Hippocampal formation (tissue), 2 donors: ENCODE results near the gene FAM20C.
"Not testable (repeated sequence)": the region's sequence is repeated elsewhere in the genome, so short reads cannot be mapped to it uniquely, and the experiment has no call there.

Experiments used
- DNase-seq, 2 donors: peaks; one replicate each; lab custom pipeline; 2025; lab: John Stamatoyannopoulos, UW

FAM20C gene

GRCh38 chr7:256981-257646, 64.7 kb downstream of the FAM20C start:
- no peak for DNase-seq

- no peak for DNase-seq
Observed at GRCh38 chr7:257647-257992, 65.2 kb downstream of the FAM20C start.

- DNase-seq, result no peak
Observed at GRCh38 chr7:258476-259190, 66.3 kb downstream of the FAM20C start.

GRCh38 chr7:259191-259505, 66.8 kb downstream of the FAM20C start:
- no peak for DNase-seq

GRCh38 chr7:259751-260405, 67.5 kb downstream of the FAM20C start:
- no peak for DNase-seq

GRCh38 chr7:260441-261281, 68.3 kb downstream of the FAM20C start:
- no peak for DNase-seq

- no peak for DNase-seq
Observed at GRCh38 chr7:261341-262250, 69.2 kb downstream of the FAM20C start.

GRCh38 chr7:262251-262572, 69.8 kb downstream of the FAM20C start:
- no peak for DNase-seq

- not testable (repeated sequence) for DNase-seq
Observed at GRCh38 chr7:262631-263311, 70.4 kb downstream of the FAM20C start.

- DNase-seq, result not testable (repeated sequence)
Observed at GRCh38 chr7:263483-264351, 71.3 kb downstream of the FAM20C start.

GRCh38 chr7:264541-265191, 72.3 kb downstream of the FAM20C start:
- DNase-seq, result no peak

- no peak for DNase-seq
Observed at GRCh38 chr7:265192-265997, 73.0 kb downstream of the FAM20C start.

- DNase-seq, result no peak
Observed at GRCh38 chr7:265998-266850, 73.9 kb downstream of the FAM20C start.

GRCh38 chr7:266851-267840, 74.8 kb downstream of the FAM20C start:
- no peak for DNase-seq

GRCh38 chr7:268991-269390, 76.6 kb downstream of the FAM20C start:
- no peak for DNase-seq

- no peak for DNase-seq
Observed at GRCh38 chr7:269721-270120, 77.3 kb downstream of the FAM20C start.
